HG03575 (cell line): Measurements from ENCODE around the gene UNK.
"Not testable (repeated sequence)": the region's sequence is repeated elsewhere in the genome, so short reads cannot be mapped to it uniquely, and the experiment has no call there.

Experiments
- ATAC-seq: cut with Tn5 transposase; IDR thresholded peaks from one replicate; pipeline ENCODE4 v1.9.1; 2021; ENCODE audit not compliant: unreplicated experiment, insufficient number of reproducible peaks, low FRiP score; ENCODE audit errors: extremely low read depth

The UNK gene

GRCh38 chr17:75785016-75785890, 647 bp downstream of the UNK start:
- no peak for ATAC-seq

GRCh38 chr17:75791254-75791653, 6.6 kb downstream of the UNK start:
- ATAC-seq = no peak

- no peak for ATAC-seq
Measured at GRCh38 chr17:75793460-75793859, 8.9 kb downstream of the UNK start.

- ATAC-seq = no peak
Measured at GRCh38 chr17:75795820-75796607, 11.4 kb downstream of the UNK start.

- ATAC-seq = no peak
Measured at GRCh38 chr17:75799402-75799801, 14.8 kb downstream of the UNK start.

GRCh38 chr17:75803883-75804282, 19.3 kb downstream of the UNK start:
- ATAC-seq = no peak

GRCh38 chr17:75806822-75807500, 22.4 kb downstream of the UNK start:
- no peak for ATAC-seq

- no peak for ATAC-seq
Measured at GRCh38 chr17:75807861-75808260, 23.3 kb downstream of the UNK start.

- no peak for ATAC-seq
Measured at GRCh38 chr17:75808549-75808904, 23.9 kb downstream of the UNK start.

GRCh38 chr17:75808905-75809621, 24.5 kb downstream of the UNK start:
- ATAC-seq = no peak

- no peak for ATAC-seq
Measured at GRCh38 chr17:75809631-75810111, 25.1 kb downstream of the UNK start.

- ATAC-seq = no peak
Measured at GRCh38 chr17:75810216-75810615, 25.6 kb downstream of the UNK start.

GRCh38 chr17:75810756-75811155, 26.1 kb downstream of the UNK start:
- ATAC-seq = not testable (repeated sequence)

GRCh38 chr17:75811174-75811573, 26.6 kb downstream of the UNK start:
- ATAC-seq = no peak

GRCh38 chr17:75812096-75813013, 27.7 kb downstream of the UNK start:
- no peak for ATAC-seq

- ATAC-seq = no peak
Measured at GRCh38 chr17:75813081-75814020, 28.7 kb downstream of the UNK start.

- ATAC-seq = no peak
Measured at GRCh38 chr17:75814021-75814395, 29.4 kb downstream of the UNK start.
